ENCODE data around the gene GMDS.

The GMDS gene

DNA sequence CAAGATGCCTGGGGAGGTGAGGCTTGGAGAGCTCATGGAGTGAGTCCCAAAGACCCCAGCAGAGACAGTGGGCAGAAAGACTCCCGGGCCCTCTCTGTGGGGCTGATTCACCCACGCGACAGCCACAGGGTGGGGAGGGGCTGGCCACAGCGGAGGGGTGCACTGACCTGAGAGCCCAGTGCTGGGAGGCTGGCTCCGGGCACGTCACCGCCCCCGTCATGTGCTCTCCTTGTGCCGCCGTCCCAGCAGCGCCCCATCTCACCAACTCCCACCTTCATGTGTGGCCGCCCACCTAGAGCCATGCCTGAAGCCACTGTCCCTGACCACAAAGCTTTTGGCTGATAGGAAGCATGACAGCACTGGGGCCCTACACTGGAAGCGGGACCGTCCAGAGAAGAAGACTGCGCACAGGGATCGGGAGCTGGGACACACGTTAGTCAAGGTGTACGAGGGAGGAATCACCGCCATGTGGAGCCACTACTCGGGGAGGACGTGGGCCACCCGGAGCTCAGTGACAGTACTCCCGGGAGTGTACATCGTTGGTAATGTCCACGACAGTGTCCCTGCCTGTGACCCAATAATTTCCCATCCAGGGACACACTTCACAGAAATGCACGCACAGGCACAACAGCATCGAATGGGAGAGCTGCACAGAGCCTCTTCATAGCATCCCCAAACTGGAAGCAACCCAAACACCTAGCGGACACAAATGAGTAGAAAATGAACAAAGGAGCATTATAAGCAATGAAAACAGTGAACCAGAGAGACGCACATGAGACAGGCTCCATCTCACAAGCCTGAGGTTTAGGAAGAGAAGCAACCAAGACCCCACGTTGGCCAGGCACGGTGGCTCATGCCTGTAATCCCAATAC, 664.0 kb downstream of the GMDS start:
- intact Hi-C loops (cut with DNase I; ENCODE audit: low total_unique reads): no loop called here
- no peak for DNase-seq
- Histone ChIP-seq H3K36me3 (no peaks in the 10 kb centered on the region), H3K27me3 (no peaks in the 10 kb centered on the region), H3K4me3 (no peak overlapping the region), H3K27ac (no peak overlapping the region), H3K4me1 (peaks cover 0 to 9% (median under 1%) of the 10 kb centered on the region in 4 donors), H3K9me3 (no peaks in the 10 kb centered on the region)
- TF ChIP-seq, protein P1, sequence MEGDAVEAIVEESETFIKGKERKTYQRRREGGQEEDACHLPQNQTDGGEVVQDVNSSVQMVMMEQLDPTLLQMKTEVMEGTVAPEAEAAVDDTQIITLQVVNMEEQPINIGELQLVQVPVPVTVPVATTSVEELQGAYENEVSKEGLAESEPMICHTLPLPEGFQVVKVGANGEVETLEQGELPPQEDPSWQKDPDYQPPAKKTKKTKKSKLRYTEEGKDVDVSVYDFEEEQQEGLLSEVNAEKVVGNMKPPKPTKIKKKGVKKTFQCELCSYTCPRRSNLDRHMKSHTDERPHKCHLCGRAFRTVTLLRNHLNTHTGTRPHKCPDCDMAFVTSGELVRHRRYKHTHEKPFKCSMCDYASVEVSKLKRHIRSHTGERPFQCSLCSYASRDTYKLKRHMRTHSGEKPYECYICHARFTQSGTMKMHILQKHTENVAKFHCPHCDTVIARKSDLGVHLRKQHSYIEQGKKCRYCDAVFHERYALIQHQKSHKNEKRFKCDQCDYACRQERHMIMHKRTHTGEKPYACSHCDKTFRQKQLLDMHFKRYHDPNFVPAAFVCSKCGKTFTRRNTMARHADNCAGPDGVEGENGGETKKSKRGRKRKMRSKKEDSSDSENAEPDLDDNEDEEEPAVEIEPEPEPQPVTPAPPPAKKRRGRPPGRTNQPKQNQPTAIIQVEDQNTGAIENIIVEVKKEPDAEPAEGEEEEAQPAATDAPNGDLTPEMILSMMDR (IDR thresholded peaks at IDR 0.05): no peak

DNA sequence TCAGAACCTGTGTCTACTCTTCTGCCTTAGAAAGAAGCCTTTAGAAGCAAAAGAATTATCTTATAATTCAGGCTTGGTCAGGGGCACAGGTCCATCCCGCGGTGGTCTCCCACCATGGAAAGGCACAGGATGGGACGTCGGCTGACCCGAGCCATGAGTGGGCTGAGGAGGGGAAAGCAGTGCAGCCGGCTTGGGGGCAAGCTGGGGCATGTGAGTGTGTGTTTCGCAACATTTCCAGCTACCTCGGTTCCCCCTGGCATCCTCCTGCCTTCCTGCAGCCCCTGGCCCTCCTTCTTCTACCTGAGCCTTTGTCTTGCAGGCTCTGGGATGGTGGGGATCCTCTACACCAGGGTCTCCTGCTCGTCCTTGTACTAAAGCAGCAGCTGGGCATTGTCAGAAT, 664.8 kb downstream of the GMDS start:
- Histone ChIP-seq H3K27me3 (no peaks in the 10 kb centered on the region), H3K9me3 (no peaks in the 10 kb centered on the region), H3K36me3 (no peaks in the 10 kb centered on the region), H3K4me1 (peaks cover 0 to 15% (median 8%) of the 10 kb centered on the region in 4 donors), H3K27ac (no peak overlapping the region), H3K4me3 (no peak overlapping the region)
- intact Hi-C loops (cut with DNase I; ENCODE audit: low total_unique reads): no loop called here
- no peak for DNase-seq
- TF ChIP-seq, protein P1 (IDR thresholded peaks at IDR 0.05): no peak

- Histone ChIP-seq H3K27me3 (no peaks in the 10 kb centered on the region), H3K9me3 (no peaks in the 10 kb centered on the region), H3K4me1 (peaks cover 0 to 19% (median 11%) of the 10 kb centered on the region in 4 donors), H3K4me3 (no peak overlapping the region), H3K36me3 (no peaks in the 10 kb centered on the region), H3K27ac (no peak overlapping the region)
- DNase-seq: no peak
- TF ChIP-seq, protein P1 (IDR thresholded peaks at IDR 0.05): no peak
- intact Hi-C loops (cut with DNase I; ENCODE audit: low total_unique reads): no loop called here
Observed at GRCh38 chr6:1580109-1580508, 665.3 kb downstream of the GMDS start.

- TF ChIP-seq, protein P1 (IDR thresholded peaks at IDR 0.05): no peak
- no peaks in the 10 kb centered on the region for H3K9me3 ChIP-seq
- peaks cover 0 to 29% (median 21%) of the 10 kb centered on the region in 4 donors for H3K4me1 ChIP-seq
- no peaks in the 10 kb centered on the region for H3K27me3 ChIP-seq
- no peaks in the 10 kb centered on the region for H3K36me3 ChIP-seq
- intact Hi-C loops (cut with DNase I; ENCODE audit: low total_unique reads): no loop called here
- no peak overlapping the region for H3K4me3 ChIP-seq
- H3K27ac ChIP-seq: no peak overlapping the region
- no peak for DNase-seq
Observed at GRCh38 chr6:1579096-1579495, 666.3 kb downstream of the GMDS start.

- no peaks in the 10 kb centered on the region for H3K36me3 ChIP-seq
- TF ChIP-seq, protein P1 (IDR thresholded peaks at IDR 0.05): no peak
- peak overlapping the region; percentile 15 to 35 for H3K4me3 ChIP-seq
- peaks cover 0 to 38% (median 29%) of the 10 kb centered on the region in 4 donors for H3K4me1 ChIP-seq
- H3K9me3 ChIP-seq: no peaks in the 10 kb centered on the region
- intact Hi-C loops (cut with DNase I; ENCODE audit: low total_unique reads): no loop called here
- no peaks in the 10 kb centered on the region for H3K27me3 ChIP-seq
- no peak for DNase-seq
- peak overlapping the region; percentile 44 to 84 for H3K27ac ChIP-seq
Observed at GRCh38 chr6:1577896-1578745, 667.3 kb downstream of the GMDS start.

Measured in tibial artery (tissue), 4 donors.